Erythroblast (primary cell): ENCODE results near the gene SENP1.

Source experiments
- DNase-seq, 2 experiments: peaks; one replicate each; lab custom pipeline; 2025; lab: John Stamatoyannopoulos, UW
- GATA1 ChIP-seq: IDR thresholded peaks from 2 replicates; pipeline ENCODE4 v1.6.1; 2011; ENCODE audit warnings: low read depth, mild to moderate bottlenecking, control low read depth, low read length, moderate library complexity
- POLR2A ChIP-seq: IDR thresholded peaks from 2 replicates; pipeline ENCODE4 v1.6.1; 2011; ENCODE audit warnings: mild to moderate bottlenecking, low read length

Gene SENP1

GRCh38 chr12:48021485-48022179 is 84.2 kb downstream of the SENP1 start:
- DNase-seq = no peak
- TF ChIP-seq POLR2A = no peak
- no peak for TF ChIP-seq GATA1

- TF ChIP-seq GATA1 = no peak
- no peak for TF ChIP-seq POLR2A
- no peak for DNase-seq
Measured at GRCh38 chr12:48019639-48020265, 86.1 kb downstream of the SENP1 start.

- DNase-seq = no peak
- TF ChIP-seq GATA1 (no peak), POLR2A (no peak)
Measured at GRCh38 chr12:48018618-48018995, 87.3 kb downstream of the SENP1 start.

GRCh38 chr12:48017921-48018617 is 87.8 kb downstream of the SENP1 start:
- TF ChIP-seq POLR2A (no peak), GATA1 (no peak)
- DNase-seq = no peak

DNA sequence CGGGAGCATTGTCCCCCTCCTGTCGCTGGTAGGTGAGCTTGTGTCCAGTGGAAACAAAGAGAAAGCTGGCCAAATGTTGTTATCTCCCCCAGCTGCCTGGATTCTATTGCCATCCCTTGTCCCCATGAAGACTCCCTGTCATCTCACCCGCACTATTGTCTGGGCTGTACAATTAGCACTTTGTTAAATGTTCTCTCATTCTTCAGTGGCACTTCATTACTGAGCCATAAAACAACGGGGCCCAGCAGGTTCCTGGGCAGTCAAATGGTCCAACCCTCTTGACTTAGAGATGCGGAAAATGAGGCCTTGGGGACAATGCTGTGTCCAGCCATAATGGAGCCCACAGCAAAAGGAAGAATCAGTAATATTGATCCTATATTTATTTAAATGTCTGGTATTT is 88.4 kb downstream of the SENP1 start:
- no peak for TF ChIP-seq GATA1
- TF ChIP-seq POLR2A = no peak
- no peak for DNase-seq

DNA sequence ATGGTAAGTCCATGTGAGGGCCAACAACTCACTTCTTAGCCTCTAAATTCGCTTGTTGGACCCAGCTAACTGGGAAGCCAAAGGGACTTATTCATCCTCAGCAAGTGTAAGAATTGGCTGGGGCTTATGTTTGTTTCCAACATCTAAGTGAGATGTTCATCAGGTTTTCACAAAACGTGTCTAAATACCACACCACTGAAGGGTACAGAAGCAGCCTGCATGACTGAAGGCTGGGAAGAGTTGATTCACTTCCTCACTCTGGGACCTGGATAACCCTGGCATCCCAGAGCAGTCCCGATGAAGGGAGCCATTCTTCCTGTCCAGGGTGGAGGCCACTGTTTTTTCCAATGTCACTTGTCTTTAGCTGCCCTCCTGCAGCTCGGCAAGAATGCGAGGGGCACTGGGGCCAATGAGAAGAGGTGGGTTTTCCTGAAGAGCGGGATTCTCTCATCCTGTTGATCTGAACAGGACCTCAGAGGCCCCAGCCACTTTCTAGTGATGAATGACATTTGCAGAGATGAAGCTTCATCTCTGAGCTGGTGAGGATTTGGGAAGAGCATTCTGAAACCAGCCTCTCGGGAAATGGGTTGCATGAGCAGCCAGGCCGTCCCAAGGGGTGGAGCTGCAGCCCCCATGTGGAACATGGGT is 89.4 kb downstream of the SENP1 start:
- TF ChIP-seq GATA1 = no peak
- no peak for TF ChIP-seq POLR2A
- no peak for DNase-seq

- no peak for DNase-seq
- no peak for TF ChIP-seq GATA1
- TF ChIP-seq POLR2A = no peak
Measured at GRCh38 chr12:48015954-48016353, 89.9 kb downstream of the SENP1 start.

GRCh38 chr12:48015129-48015528 is 90.8 kb downstream of the SENP1 start:
- no peak for TF ChIP-seq GATA1
- TF ChIP-seq POLR2A = no peak
- no peak for DNase-seq

DNA sequence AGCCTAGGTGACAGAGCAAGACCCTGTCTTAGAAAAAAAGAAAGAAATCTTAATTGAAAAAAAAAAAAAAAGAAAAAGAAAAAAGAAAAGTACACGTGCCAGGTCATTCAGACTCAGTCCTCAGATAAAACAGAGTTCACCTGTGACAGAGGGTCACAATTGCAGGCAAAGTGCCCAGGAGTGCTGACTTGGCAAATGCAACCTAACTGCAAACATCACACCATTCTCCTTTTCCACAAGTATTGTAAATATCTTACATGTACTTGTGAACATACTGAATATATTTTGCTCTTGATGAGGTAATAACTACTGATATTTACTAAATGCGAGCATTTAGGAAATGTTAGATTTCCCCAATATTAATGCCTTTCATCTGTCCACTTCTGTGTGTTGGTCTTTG is 92.6 kb downstream of the SENP1 start:
- no peak for DNase-seq

DNA sequence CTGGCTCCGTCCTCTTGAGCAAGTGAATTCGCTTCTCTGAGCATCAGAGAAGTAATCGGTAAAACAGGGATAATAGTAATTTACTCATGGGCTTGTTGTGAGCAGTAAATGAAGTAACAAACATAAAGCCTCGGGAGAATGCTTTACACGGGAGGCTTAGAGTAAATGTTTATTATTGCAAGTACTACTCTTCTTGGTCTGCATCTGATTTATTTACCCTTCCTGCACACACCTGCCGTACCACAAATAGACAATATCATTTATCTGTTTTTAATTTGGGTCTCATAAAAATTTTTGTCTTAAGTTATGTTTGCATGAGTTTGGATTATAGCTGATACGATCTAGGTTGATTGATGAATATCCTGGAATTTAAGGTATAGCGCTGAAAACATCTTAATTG is 93.8 kb downstream of the SENP1 start:
- TF ChIP-seq GATA1 (no peak), POLR2A (no peak)
- no peak for DNase-seq

More for the DNA sequence above, 92.6 kb downstream of the SENP1 start:
- TF ChIP-seq POLR2A = no peak
- TF ChIP-seq GATA1 = no peak

DNA sequence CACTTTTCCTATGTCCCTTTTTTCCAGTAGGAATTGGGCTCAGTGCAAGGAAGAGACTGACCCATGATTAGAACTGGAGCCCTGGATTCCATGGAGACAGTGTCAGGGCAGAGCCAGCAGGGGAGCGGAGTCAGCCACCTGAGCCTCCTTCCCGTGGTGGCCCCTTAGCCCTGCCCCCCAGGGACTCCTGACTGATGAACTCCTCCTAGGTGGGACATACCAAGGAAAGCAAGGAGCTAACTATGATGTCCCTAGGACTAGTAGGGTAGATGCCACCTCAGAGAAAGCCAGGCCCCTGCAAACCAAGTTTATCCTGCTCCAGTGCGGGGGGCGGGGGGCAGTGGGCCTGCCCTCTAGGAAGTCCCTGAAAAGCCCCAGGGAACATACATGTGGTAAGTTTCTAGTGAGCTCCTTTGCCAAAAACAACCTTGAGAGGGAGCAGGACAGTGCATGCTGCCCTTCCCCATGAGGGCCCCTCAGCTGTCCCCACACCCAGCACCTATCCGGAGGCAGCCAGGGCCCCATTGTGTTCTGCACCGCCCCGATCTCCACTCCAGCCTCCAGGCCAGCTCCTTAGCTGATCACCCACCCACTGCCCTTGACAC is 95.4 kb downstream of the SENP1 start:
- no peak for DNase-seq
- no peak for TF ChIP-seq GATA1
- TF ChIP-seq POLR2A = no peak

GRCh38 chr12:48009471-48009870 is 96.4 kb downstream of the SENP1 start:
- TF ChIP-seq POLR2A = no peak
- TF ChIP-seq GATA1 = no peak
- no peak for DNase-seq

- no peak for DNase-seq
- TF ChIP-seq GATA1 (no peak), POLR2A (no peak)
Measured at GRCh38 chr12:48008950-48009349, 96.9 kb downstream of the SENP1 start.

- no peak for TF ChIP-seq POLR2A
- no peak for TF ChIP-seq GATA1
Measured at GRCh38 chr12:48008349-48008748, 97.5 kb downstream of the SENP1 start.

More at GRCh38 chr12:48008349-48008748, 97.5 kb downstream of the SENP1 start:
- no peak for DNase-seq
